HepG2 (cell line): ENCODE measurements around the gene DUSP7. TPM values are rescaled to one million over a fixed set of nuclear protein-coding genes. Genes with fewer than 3 reads are reported as not detected.

Experiments used
- ATAC-seq: fragments of 200-7000 bp; cut with Tn5 transposase; 3 replicates; pipeline ENCODE4 v1.9.1; 2020; ENCODE audit warnings: mild to moderate bottlenecking, moderate library complexity
- BruUV-seq: library from RNA; stranded (reverse); fragments of 400-500 nt; replicated peaks from 2 replicates; lab custom pipeline; 2021; lab: Mats Ljungman, UMichigan
- CTCF ChIA-PET: fragments of 300-600 bp; formaldehyde crosslinking; extraction: SDS; loops from one replicate; lab custom pipeline; 2021; ENCODE audit warnings: low total read pairs, inconsistent platforms, low intra/inter-chr PET ratio; lab: Yijun Ruan, JAX
- POLR2A ChIA-PET: fragments of 350-600 bp; sonication (Branson Sonifier 250); formaldehyde crosslinking; loops from one replicate; lab custom pipeline; 2020; ENCODE audit warnings: antibody characterized with exemption, inconsistent platforms; lab: Yijun Ruan, JAX
- DNase-seq: peaks from one replicate; pipeline ENCODE4 v3.0.0-alpha.2; 2015; ENCODE audit warnings: low spot score
- FAIRE-seq: peaks from 3 replicates; lab custom pipeline; 2011; peaks lifted over from hg19 to GRCh38; lab: Jason Lieb, UNC
- H2AFZ ChIP-seq: one replicate; pipeline ENCODE4 v1.6.1; 2011; ENCODE audit warnings: low read length, inconsistent platforms
- H3K27ac ChIP-seq: fragments of 300-600 bp; 3 replicates; pipeline ENCODE4 v1.8.0; 2011; ENCODE audit warnings: mixed run types, mild to moderate bottlenecking, mixed read lengths, low read length, inconsistent platforms; ENCODE audit not compliant: insufficient read depth; ENCODE audit errors: extremely low read length
- H3K27me3 ChIP-seq, 2 experiments: fragments of 200-600 bp in 1 of 2; 2 replicates in 1 of 2; 3 replicates in 1 of 2; pipeline versions ENCODE4 v1.6.0 to v1.8.0; 2011; ENCODE audit warnings: low read length in 2 of 2, mild to moderate bottlenecking in 2 of 2, moderate library complexity in 2 of 2, inconsistent platforms in 1 of 2; ENCODE audit not compliant: insufficient read depth in 2 of 2, control insufficient read depth in 1 of 2
- H3K36me3 ChIP-seq, 2 experiments: fragments of 200-600 bp in 1 of 2; replicated peaks in 1 of 2; 2 replicates in 1 of 2; 3 replicates in 1 of 2; pipeline versions ENCODE4 v1.5.1 to v1.8.0; 2011; ENCODE audit warnings: low read length in 2 of 2, inconsistent platforms in 1 of 2; ENCODE audit not compliant: insufficient read depth in 2 of 2, control insufficient read depth in 1 of 2
- H3K4me1 ChIP-seq: 2 replicates; pipeline ENCODE4 v1.5.1; 2012; ENCODE audit warnings: low read length, inconsistent platforms; ENCODE audit not compliant: insufficient read depth
- H3K4me2 ChIP-seq: 2 replicates; pipeline ENCODE4 v1.6.0; 2011; ENCODE audit warnings: low read depth, low read length, inconsistent platforms
- H3K4me3 ChIP-seq, 3 experiments: fragments of 200-600 bp in 1 of 3; sonication (generic), shearing (Covaris generic) in 1 of 3; replicated peaks in 1 of 3; 2 replicates each; pipeline ENCODE4 v1.5.1; 2011 to 2016; ENCODE audit warnings: low read length in 3 of 3, inconsistent platforms in 2 of 3, low read depth in 2 of 3, mild to moderate bottlenecking in 2 of 3, control low read depth in 1 of 3, mixed read lengths in 1 of 3; ENCODE audit not compliant: insufficient read depth in 1 of 3
- H3K79me2 ChIP-seq: one replicate; pipeline ENCODE4 v1.6.1; 2011; ENCODE audit warnings: low read length, inconsistent platforms; ENCODE audit not compliant: insufficient read depth
- H3K9ac ChIP-seq: 2 replicates; pipeline ENCODE4 v1.6.0; 2011; ENCODE audit warnings: mild to moderate bottlenecking, low read depth, low read length, inconsistent platforms; ENCODE audit not compliant: insufficient read depth
- H3K9me3 ChIP-seq: 2 replicates; pipeline ENCODE4 v1.5.1; 2012; ENCODE audit warnings: mild to moderate bottlenecking, low read length
- H4K20me1 ChIP-seq: 2 replicates; pipeline ENCODE4 v1.6.0; 2011; ENCODE audit warnings: inconsistent platforms, mild to moderate bottlenecking, low read length, moderate library complexity; ENCODE audit not compliant: insufficient read depth
- ARNTL ChIP-seq: sonication (generic); formaldehyde crosslinking; IDR thresholded peaks from 2 replicates; pipeline ENCODE4 v1.4.0; 2020; ENCODE audit warnings: mild to moderate bottlenecking, missing genetic modification reagents
- ATRX ChIP-seq: sonication (generic); formaldehyde crosslinking; IDR thresholded peaks from 2 replicates; pipeline ENCODE4 v1.4.0; 2020; ENCODE audit warnings: missing genetic modification reagents, borderline replicate concordance
- ERF ChIP-seq: IDR thresholded peaks from 2 replicates; pipeline ENCODE4 v1.6.1; 2018; ENCODE audit warnings: missing biosample characterization, missing genetic modification reagents
- IRX3 ChIP-seq: sonication (generic); formaldehyde crosslinking; IDR thresholded peaks from 2 replicates; pipeline ENCODE4 v1.8.1; 2023; ENCODE audit warnings: mild to moderate bottlenecking, low read depth, missing genetic modification reagents, borderline replicate concordance
- POLR2G ChIP-seq: fragments of 200-400 bp; formaldehyde crosslinking; IDR thresholded peaks from 2 replicates; pipeline ENCODE4 v1.6.1; 2018; ENCODE audit warnings: mild to moderate bottlenecking, low read depth, low read length, moderate library complexity
- PRPF4 ChIP-seq: fragments of 200-400 bp; formaldehyde crosslinking; IDR thresholded peaks from 2 replicates; pipeline ENCODE4 v1.6.1; 2016; ENCODE audit warnings: low read length, low read depth; ENCODE audit not compliant: poor library complexity, severe bottlenecking
- SMC3 ChIP-seq: IDR thresholded peaks from 2 replicates; pipeline ENCODE4 v1.6.1; 2011; ENCODE audit warnings: low read length, improper control_type of control experiment
- SRSF9 ChIP-seq: fragments of 200-400 bp; formaldehyde crosslinking; IDR thresholded peaks from 2 replicates; pipeline ENCODE4 v1.6.1; 2018; ENCODE audit warnings: borderline replicate concordance, mild to moderate bottlenecking, low read depth, low read length; ENCODE audit not compliant: insufficient read depth, poor library complexity, severe bottlenecking
- THYN1 ChIP-seq: sonication (generic); formaldehyde crosslinking; IDR thresholded peaks from 2 replicates; pipeline ENCODE4 v1.8.1; 2023; ENCODE audit warnings: low read depth, mild to moderate bottlenecking, moderate library complexity, missing genetic modification reagents, borderline replicate concordance
- TMF1 ChIP-seq: sonication (generic); formaldehyde crosslinking; IDR thresholded peaks from 2 replicates; pipeline ENCODE4 v1.8.1; 2022; ENCODE audit warnings: low read depth, missing genetic modification reagents
- ZNF317 ChIP-seq: sonication (generic); formaldehyde crosslinking; IDR thresholded peaks from 2 replicates; pipeline ENCODE4 v1.5.0; 2020; ENCODE audit warnings: mild to moderate bottlenecking, missing genetic modification reagents
- ZNF567 ChIP-seq: sonication (generic); formaldehyde crosslinking; IDR thresholded peaks from 2 replicates; pipeline ENCODE4 v1.8.1; 2023; ENCODE audit warnings: mild to moderate bottlenecking, missing genetic modification reagents, borderline replicate concordance
- ZNF616 ChIP-seq: sonication (generic); formaldehyde crosslinking; IDR thresholded peaks from 2 replicates; pipeline ENCODE4 v1.5.0; 2020; ENCODE audit warnings: low read depth, mild to moderate bottlenecking, missing genetic modification reagents
- WGBS: methylation state at CpG from one replicate; pipeline ENCODE4 v1.1.6; 2017; ENCODE audit warnings: low lambda C conversion rate; 5-methylcytosine and 5-hydroxymethylcytosine counted together
- in situ Hi-C: cut with HindIII; loops from 2 replicates; pipeline ENCODE4 v1.10.0; 2017; ENCODE audit warnings: low pct_unique_long_range_greater_than_20kb; ENCODE audit not compliant: extremely low pct_ligation_motif_present
- intact Hi-C: fragments of 100-400 bp; cut with micrococcal nuclease; formaldehyde crosslinking; loops from one replicate; pipeline ENCODE4 v1.10.0; 2022; ENCODE audit not compliant: unreplicated experiment
- polyA plus RNA-seq, 8 experiments: library from polyadenylated mRNA; depleted of rRNA in 3 of 8; stranded (reverse) in 7 of 8; unstranded in 1 of 8; fragments of >200 nt; fragmentation: Illumina TruSeq in 4 of 8; extraction: Trizol in 4 of 8; gene quantifications; 2 replicates each; pipeline versions ENCODE4 v1.2.1 to v1.2.3, GENCODE V29; 2011 to 2016; ENCODE audit warnings: low read depth in 4 of 8, missing spikeins in 1 of 8, mixed read lengths in 1 of 8; ENCODE audit not compliant: insufficient read depth in 1 of 8
- total RNA-seq, 5 experiments: library from RNA; depleted of rRNA; stranded (reverse); fragments of >200 nt; fragmentation: Illumina TruSeq; extraction: Trizol; gene quantifications; 2 replicates each; pipeline ENCODE4 v1.2.3, GENCODE V29; 2016; ENCODE audit warnings: low read depth in 1 of 5
- TF ChIP-seq, protein P1 (sequence below): sonication (generic); formaldehyde crosslinking; IDR thresholded peaks from 2 replicates; pipeline ENCODE4 v1.4.0; 2020; ENCODE audit warnings: missing genetic modification reagents
- TF ChIP-seq, protein P2 (sequence below): sonication (generic); formaldehyde crosslinking; IDR thresholded peaks from 2 replicates; pipeline ENCODE4 v1.8.0; 2022; ENCODE audit warnings: missing genetic modification reagents, mild to moderate bottlenecking, borderline replicate concordance

DUSP7 gene
- total and polyA plus RNA-seq, 2 of the 13 experiments (the other 11 are each of a cell fraction or from before 2014, with no cell fraction given): 6.6 to 8.8 TPM

DNA sequence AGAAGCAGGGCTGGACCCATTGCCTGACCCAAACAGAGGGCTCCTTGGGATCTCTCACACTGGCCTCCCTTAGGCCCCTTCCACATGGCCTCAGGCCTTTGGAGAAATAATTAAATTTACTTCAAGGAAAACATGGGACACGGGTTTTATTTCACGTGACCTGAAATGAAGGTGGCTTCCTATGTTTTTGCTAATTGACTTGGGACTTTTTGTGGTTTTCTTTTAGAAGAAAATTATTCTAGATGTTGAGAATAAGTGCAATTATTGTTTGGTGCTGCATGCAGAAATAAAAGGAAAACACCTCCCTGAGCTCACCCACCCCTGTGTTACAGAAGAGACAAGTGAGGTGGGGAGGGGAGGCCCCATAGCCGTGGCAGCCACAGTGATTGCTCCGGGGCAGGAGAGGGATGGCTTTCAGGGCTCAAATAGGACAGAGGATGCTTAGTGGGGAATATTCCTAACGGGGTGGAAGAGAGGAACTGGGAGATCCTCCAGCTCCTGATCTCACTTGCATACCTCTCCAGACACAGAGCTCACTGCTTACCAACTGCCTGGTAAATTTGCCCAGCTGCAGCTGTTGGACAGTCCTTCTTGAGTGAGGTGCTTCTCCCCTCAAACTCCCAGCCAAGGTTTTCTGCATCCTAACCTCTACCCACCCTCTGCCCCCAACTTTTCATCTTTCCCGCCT is 31.5 kb downstream of the DUSP7 start:
- CTCF ChIA-PET: no interaction called here
- FAIRE-seq: no peak
- BruUV-seq: no TSS peak

More for the DNA sequence above, 31.5 kb downstream of the DUSP7 start:
- Histone ChIP-seq H3K9me3 (no peaks in the 10 kb centered on the region), H3K36me3 (no peaks in the 10 kb centered on the region), H3K4me1 (peaks cover 52% of the 10 kb centered on the region), H3K4me2 (no peak overlapping the region), H3K27ac (no peak overlapping the region), H3K9ac (no peak overlapping the region), H4K20me1 (no peaks in the 10 kb centered on the region), H3K4me3 (no peak overlapping the region), H3K27me3 (peaks cover 1 to 42% of the 10 kb centered on the region in 2 experiments; a peak in 4 of 5 replicates), H3K79me2 (no peaks in the 10 kb centered on the region), H2AFZ (no peak overlapping the region)
- POLR2A ChIA-PET: no interaction called here
- in situ Hi-C loops: no loop called here
- no peak for DNase-seq
- intact Hi-C loops: no loop called here
- ATAC-seq: no peak
- 44% methylated on average over 6 of the region's 6 CpGs for WGBS
- TF ChIP-seq ERF (no peak), SMC3 (no peak), ATRX (no peak), ARNTL (CRISPR knock-in tag) (no peak), IRX3 (no peak), TMF1 (no peak), ZNF616 (CRISPR knock-in tag) (no peak), POLR2G (no peak), SRSF9 (no peak), ZNF567 (no peak), PRPF4 (no peak), THYN1 (CRISPR knock-in tag) (no peak), ZNF317 (no peak)
- TF ChIP-seq, protein P1, sequence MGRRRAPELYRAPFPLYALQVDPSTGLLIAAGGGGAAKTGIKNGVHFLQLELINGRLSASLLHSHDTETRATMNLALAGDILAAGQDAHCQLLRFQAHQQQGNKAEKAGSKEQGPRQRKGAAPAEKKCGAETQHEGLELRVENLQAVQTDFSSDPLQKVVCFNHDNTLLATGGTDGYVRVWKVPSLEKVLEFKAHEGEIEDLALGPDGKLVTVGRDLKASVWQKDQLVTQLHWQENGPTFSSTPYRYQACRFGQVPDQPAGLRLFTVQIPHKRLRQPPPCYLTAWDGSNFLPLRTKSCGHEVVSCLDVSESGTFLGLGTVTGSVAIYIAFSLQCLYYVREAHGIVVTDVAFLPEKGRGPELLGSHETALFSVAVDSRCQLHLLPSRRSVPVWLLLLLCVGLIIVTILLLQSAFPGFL (CRISPR knock-in tag): no peak
- TF ChIP-seq, protein P2, sequence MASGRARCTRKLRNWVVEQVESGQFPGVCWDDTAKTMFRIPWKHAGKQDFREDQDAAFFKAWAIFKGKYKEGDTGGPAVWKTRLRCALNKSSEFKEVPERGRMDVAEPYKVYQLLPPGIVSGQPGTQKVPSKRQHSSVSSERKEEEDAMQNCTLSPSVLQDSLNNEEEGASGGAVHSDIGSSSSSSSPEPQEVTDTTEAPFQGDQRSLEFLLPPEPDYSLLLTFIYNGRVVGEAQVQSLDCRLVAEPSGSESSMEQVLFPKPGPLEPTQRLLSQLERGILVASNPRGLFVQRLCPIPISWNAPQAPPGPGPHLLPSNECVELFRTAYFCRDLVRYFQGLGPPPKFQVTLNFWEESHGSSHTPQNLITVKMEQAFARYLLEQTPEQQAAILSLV (CRISPR knock-in tag): no peak
